ENCODE results near the gene LHFPL6. TPM values are rescaled to one million over a fixed set of nuclear protein-coding genes. Genes with fewer than 3 reads are reported as not detected.

LHFPL6 gene
- total RNA-seq, 1 experiment from 2014 or later: 2.5 TPM

DNA sequence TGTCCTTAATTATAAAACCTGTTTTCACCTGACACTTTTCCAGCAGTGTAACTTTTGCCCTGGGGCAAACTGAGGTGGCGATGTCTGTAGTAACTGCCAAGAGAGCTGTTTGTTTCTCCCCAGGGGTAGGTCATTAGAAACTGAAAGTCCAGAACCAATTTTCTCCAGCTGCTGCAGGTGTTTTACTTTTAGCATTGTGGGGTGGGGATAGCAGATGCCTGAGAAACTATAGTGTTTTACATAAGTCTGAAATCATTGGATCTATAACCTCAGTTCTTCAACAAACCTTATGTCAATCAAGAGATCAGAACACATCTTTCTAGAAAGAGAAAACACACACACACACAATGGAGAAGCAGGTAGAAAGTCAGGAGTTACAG, 92.7 kb downstream of the LHFPL6 start:
- Histone ChIP-seq H3K9me2 (ENCODE audit: insufficient read depth) (no peaks in the 10 kb centered on the region), H3K79me2 (ENCODE audit: low read depth) (no peaks in the 10 kb centered on the region), H3K27me3 (ENCODE audit: insufficient read depth, low read depth) (no peaks in the 10 kb centered on the region), H4K20me1 (ENCODE audit: insufficient read depth) (no peaks in the 10 kb centered on the region), H3K36me3 (ENCODE audit: low read depth) (no peaks in the 10 kb centered on the region), H2AFZ (no peak overlapping the region), H3K27ac (no peak overlapping the region), H3K9me3 (ENCODE audit: insufficient read depth, low read depth) (no peaks in the 10 kb centered on the region), H3K4me1 (replicated peaks; ENCODE audit: insufficient read depth) (peaks cover 11% of the 10 kb centered on the region), H3K4me2 (peak overlapping the region; percentile 37; the same call in 1 of the 2 replicates), H3F3A (ENCODE audit: insufficient read depth, low read depth) (no peaks in the 10 kb centered on the region), H3K4me3 (no peak overlapping the region)
- CTCF ChIA-PET: no interaction called here
- no TSS peak for BruUV-seq (replicated peaks)
- intact Hi-C loops (cut with micrococcal nuclease; ENCODE audit: unreplicated experiment): no loop called here
- no peak for TF ChIP-seq EZH2 (IDR thresholded peaks at IDR 0.05; ENCODE audit: low read depth)
- TF ChIP-seq, protein P1, sequence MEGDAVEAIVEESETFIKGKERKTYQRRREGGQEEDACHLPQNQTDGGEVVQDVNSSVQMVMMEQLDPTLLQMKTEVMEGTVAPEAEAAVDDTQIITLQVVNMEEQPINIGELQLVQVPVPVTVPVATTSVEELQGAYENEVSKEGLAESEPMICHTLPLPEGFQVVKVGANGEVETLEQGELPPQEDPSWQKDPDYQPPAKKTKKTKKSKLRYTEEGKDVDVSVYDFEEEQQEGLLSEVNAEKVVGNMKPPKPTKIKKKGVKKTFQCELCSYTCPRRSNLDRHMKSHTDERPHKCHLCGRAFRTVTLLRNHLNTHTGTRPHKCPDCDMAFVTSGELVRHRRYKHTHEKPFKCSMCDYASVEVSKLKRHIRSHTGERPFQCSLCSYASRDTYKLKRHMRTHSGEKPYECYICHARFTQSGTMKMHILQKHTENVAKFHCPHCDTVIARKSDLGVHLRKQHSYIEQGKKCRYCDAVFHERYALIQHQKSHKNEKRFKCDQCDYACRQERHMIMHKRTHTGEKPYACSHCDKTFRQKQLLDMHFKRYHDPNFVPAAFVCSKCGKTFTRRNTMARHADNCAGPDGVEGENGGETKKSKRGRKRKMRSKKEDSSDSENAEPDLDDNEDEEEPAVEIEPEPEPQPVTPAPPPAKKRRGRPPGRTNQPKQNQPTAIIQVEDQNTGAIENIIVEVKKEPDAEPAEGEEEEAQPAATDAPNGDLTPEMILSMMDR (conservative IDR thresholded peaks at IDR 0.05): no peak
- peak; percentile 48 to 51 for DNase-seq
- POLR2A ChIA-PET (ENCODE audit: unreplicated experiment): no interaction called here

DNA sequence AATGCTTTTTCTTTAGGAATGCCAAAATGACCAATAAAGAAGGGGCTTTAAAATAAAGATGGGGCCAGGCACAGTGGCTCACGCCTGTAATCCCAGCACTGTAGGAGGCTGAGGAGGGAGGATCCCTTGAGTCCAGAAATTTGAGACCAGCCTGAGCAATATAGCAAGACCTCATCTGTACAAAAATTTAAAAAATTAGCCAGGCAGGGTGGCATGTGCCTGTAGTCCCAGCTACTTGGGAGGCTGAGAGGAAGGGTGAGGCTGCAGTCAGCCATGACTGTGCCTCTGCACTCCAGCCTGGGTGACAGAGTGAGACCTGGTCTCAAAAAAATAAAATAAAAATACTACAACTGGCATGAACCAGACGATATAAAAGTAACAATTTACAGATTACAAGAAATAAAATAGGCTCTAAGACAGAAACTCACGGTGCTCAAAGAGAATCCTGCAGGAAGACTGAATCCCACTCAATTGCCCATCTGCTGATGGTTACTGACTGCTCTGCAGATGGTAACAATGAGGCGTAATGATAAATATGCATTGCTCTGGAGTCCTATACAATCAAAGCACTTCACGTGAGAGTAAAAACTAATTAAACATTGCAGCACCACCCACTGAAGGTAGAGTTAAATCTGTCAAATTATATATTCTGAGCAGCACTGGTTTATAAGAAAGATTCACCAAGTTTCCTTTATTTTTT, 93.2 kb downstream of the LHFPL6 start:
- no TSS peak for BruUV-seq (replicated peaks)
- Histone ChIP-seq H4K20me1 (ENCODE audit: insufficient read depth) (no peaks in the 10 kb centered on the region), H3K4me1 (replicated peaks; ENCODE audit: insufficient read depth) (peaks cover 11% of the 10 kb centered on the region), H3K36me3 (ENCODE audit: low read depth) (no peaks in the 10 kb centered on the region), H2AFZ (no peak overlapping the region), H3F3A (ENCODE audit: insufficient read depth, low read depth) (no peaks in the 10 kb centered on the region), H3K4me3 (no peak overlapping the region), H3K27ac (no peak overlapping the region), H3K9me3 (ENCODE audit: insufficient read depth, low read depth) (no peaks in the 10 kb centered on the region), H3K79me2 (ENCODE audit: low read depth) (no peaks in the 10 kb centered on the region), H3K9me2 (ENCODE audit: insufficient read depth) (no peaks in the 10 kb centered on the region), H3K4me2 (peak overlapping the region; percentile 37; the same call in 1 of the 2 replicates), H3K27me3 (ENCODE audit: insufficient read depth, low read depth) (no peaks in the 10 kb centered on the region)
- TF ChIP-seq, protein P1 (conservative IDR thresholded peaks at IDR 0.05): no peak
- TF ChIP-seq EZH2 (IDR thresholded peaks at IDR 0.05; ENCODE audit: low read depth): no peak
- DNase-seq: no peak
- intact Hi-C loops (cut with micrococcal nuclease; ENCODE audit: unreplicated experiment): no loop called here
- ChIA-PET CTCF (no interaction called here), POLR2A (ENCODE audit: unreplicated experiment) (no interaction called here)

DNA sequence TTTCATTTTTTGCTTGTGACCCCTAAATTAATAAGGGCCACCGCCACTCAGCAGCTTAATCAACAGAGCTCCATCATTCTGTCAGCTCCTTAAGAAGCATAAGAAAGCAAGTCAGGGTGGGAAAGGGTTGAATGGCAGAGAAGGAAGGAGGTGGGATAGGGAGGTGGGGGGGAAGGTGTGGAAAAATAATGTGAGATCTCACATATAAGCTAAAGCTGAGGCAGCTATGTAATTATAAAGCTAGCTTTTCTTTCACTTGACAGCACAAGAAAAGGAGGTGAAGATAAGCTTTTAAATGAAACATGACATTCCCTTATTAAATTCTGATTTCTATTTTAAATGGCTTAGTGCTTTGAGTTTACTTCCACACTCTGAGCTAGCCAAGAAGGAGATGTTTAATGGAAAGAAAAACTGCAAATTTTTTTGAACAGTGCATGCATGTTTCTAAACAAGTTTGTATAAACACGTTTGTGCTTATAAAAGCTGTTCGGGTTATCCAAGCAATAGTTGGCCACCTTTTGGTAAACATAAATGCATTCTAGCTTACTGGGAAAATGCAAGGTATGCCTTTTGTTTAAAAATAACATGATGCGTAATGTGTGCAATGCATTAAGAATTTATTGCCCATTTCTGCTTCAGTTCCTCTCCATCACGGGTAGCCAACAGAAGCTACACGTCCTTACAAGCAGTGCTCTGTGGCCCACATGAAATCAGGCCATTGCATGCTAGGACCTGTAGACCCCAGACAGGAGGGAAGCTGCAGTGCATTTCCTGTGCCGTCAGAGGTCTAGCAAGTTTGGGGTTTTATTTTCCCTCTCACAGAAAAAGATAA, 96.2 kb downstream of the LHFPL6 start:
- Histone ChIP-seq H3K79me2 (ENCODE audit: low read depth) (no peaks in the 10 kb centered on the region), H3K36me3 (ENCODE audit: low read depth) (no peaks in the 10 kb centered on the region), H3F3A (ENCODE audit: insufficient read depth, low read depth) (no peaks in the 10 kb centered on the region), H3K9me3 (ENCODE audit: insufficient read depth, low read depth) (no peaks in the 10 kb centered on the region), H3K4me2 (no peak overlapping the region), H3K9me2 (ENCODE audit: insufficient read depth) (no peaks in the 10 kb centered on the region), H3K4me3 (no peak overlapping the region), H2AFZ (no peak overlapping the region), H3K4me1 (replicated peaks; ENCODE audit: insufficient read depth) (peaks cover 11% of the 10 kb centered on the region), H3K27me3 (ENCODE audit: insufficient read depth, low read depth) (no peaks in the 10 kb centered on the region), H3K27ac (no peak overlapping the region), H4K20me1 (ENCODE audit: insufficient read depth) (no peaks in the 10 kb centered on the region)
- no TSS peak for BruUV-seq (replicated peaks)
- POLR2A ChIA-PET (ENCODE audit: unreplicated experiment): no interaction called here
- CTCF ChIA-PET: interaction anchor here (0.7 kb wide), 1 partner anchor 335 kb away, joined by 5 read pairs; no protein-coding TSS in a partner anchor
- TF ChIP-seq EZH2 (IDR thresholded peaks at IDR 0.05; ENCODE audit: low read depth): no peak
- TF ChIP-seq, protein P1 (conservative IDR thresholded peaks at IDR 0.05): no peak
- intact Hi-C loops (cut with micrococcal nuclease; ENCODE audit: unreplicated experiment): no loop called here
- no peak for DNase-seq

Data from PC-9 (cell line).